K562 (cell line): ENCODE results near the gene CAPN13. TPM values are rescaled to one million over a fixed set of nuclear protein-coding genes. Genes with fewer than 3 reads are reported as not detected.

Source experiments
- ATAC-seq: fragments of 200-7000 bp; cut with Tn5 transposase; 3 replicates; pipeline ENCODE4 v1.9.1; 2020; ENCODE audit warnings: moderate library complexity
- BruUV-seq: library from RNA; stranded (reverse); fragments of 400-500 nt; replicated peaks from 2 replicates; lab custom pipeline; 2021; lab: Mats Ljungman, UMichigan
- CTCF ChIA-PET: fragments of 300-600 bp; formaldehyde crosslinking; extraction: SDS; loops from one replicate; lab custom pipeline; 2021; ENCODE audit warnings: low intra/inter-chr PET ratio; lab: Yijun Ruan, JAX
- POLR2A ChIA-PET: fragments of 300-600, 350-650 bp; sonication (Branson Sonifier 250); formaldehyde crosslinking; extraction: SDS; loops from one replicate; lab custom pipeline; 2021; ENCODE audit warnings: antibody characterized with exemption, inconsistent platforms; lab: Yijun Ruan, JAX
- DNase-seq, 4 experiments: peaks; one replicate each; pipeline versions ENCODE4 v3.0.0 to v3.0.0-alpha.2; 2011 to 2018; ENCODE audit warnings: low spot score in 3 of 4, mixed read lengths in 3 of 4; ENCODE audit errors: extremely low read depth in 1 of 4
- FAIRE-seq: peaks from 2 replicates; lab custom pipeline; 2011; peaks lifted over from hg19 to GRCh38; lab: Jason Lieb, UNC
- H2AFZ ChIP-seq: 2 replicates; pipeline ENCODE4 v1.6.0; 2011; ENCODE audit warnings: low read depth, low read length, control low read depth, inconsistent platforms
- H3K27ac ChIP-seq: fragments of 200-600 bp; 3 replicates; pipeline ENCODE4 v1.8.0; 2011; ENCODE audit warnings: low read depth, mild to moderate bottlenecking, control low read depth, inconsistent platforms, low read length, moderate library complexity, mixed read lengths; ENCODE audit errors: extremely low read depth
- H3K27me3 ChIP-seq, 2 experiments: fragments of 300-600 bp in 1 of 2; 2 replicates in 1 of 2; 3 replicates in 1 of 2; pipeline versions ENCODE4 v1.6.0 to v1.8.0; 2011; ENCODE audit warnings: inconsistent platforms in 2 of 2, low read length in 2 of 2, mild to moderate bottlenecking in 1 of 2, mixed read lengths in 1 of 2, moderate library complexity in 1 of 2; ENCODE audit not compliant: control insufficient read depth in 2 of 2, insufficient read depth in 2 of 2
- H3K36me3 ChIP-seq: fragments of 300-600 bp; 3 replicates; pipeline ENCODE4 v1.8.0; 2011; ENCODE audit warnings: mild to moderate bottlenecking, low read length, inconsistent platforms; ENCODE audit not compliant: control insufficient read depth, insufficient read depth
- H3K4me1 ChIP-seq, 2 experiments: fragments of 200-600 bp in 1 of 2; replicated peaks in 1 of 2; 2 replicates in 1 of 2; 3 replicates in 1 of 2; pipeline versions ENCODE4 v1.5.1 to v1.8.0; 2011; ENCODE audit warnings: inconsistent platforms in 2 of 2, low read length in 2 of 2, mild to moderate bottlenecking in 1 of 2, mixed read lengths in 1 of 2, moderate library complexity in 1 of 2; ENCODE audit not compliant: control insufficient read depth in 2 of 2, insufficient read depth in 2 of 2
- H3K4me2 ChIP-seq: 2 replicates; pipeline ENCODE4 v1.6.1; 2011; ENCODE audit warnings: low read length, control low read depth, inconsistent platforms, mixed read lengths; ENCODE audit not compliant: insufficient read depth
- H3K4me3 ChIP-seq: fragments of 200-600 bp; sonication (generic), shearing (Covaris generic); 2 replicates; pipeline ENCODE4 v1.5.1; 2016; ENCODE audit warnings: control low read depth, inconsistent platforms
- H3K79me2 ChIP-seq: fragments of 200-600 bp; 3 replicates; pipeline ENCODE4 v1.8.0; 2011; ENCODE audit warnings: low read length, inconsistent platforms; ENCODE audit not compliant: control insufficient read depth, insufficient read depth
- H3K9ac ChIP-seq, 2 experiments: 2 replicates each; pipeline versions ENCODE4 v1.6.0 to v1.6.1; 2011; ENCODE audit warnings: low read depth in 2 of 2, low read length in 2 of 2, control low read depth in 1 of 2, inconsistent platforms in 1 of 2, mild to moderate bottlenecking in 1 of 2, mixed read lengths in 1 of 2; ENCODE audit not compliant: insufficient read depth in 1 of 2
- H3K9me1 ChIP-seq: one replicate; pipeline ENCODE4 v1.6.0; 2011; ENCODE audit warnings: inconsistent platforms, mild to moderate bottlenecking, low read length, moderate library complexity; ENCODE audit not compliant: control insufficient read depth, insufficient read depth
- H3K9me3 ChIP-seq: replicated peaks from 2 replicates; pipeline ENCODE4 v1.5.1; 2011; ENCODE audit warnings: low read depth, low read length, inconsistent platforms; ENCODE audit not compliant: control insufficient read depth, insufficient read depth
- H4K20me1 ChIP-seq: replicated peaks from 2 replicates; pipeline ENCODE4 v1.6.1; 2011; ENCODE audit warnings: low read length, inconsistent platforms, mixed read lengths; ENCODE audit not compliant: control insufficient read depth, insufficient read depth
- CGGBP1 ChIP-seq: fragments of 250-450 bp; sonication (Bioruptor Pico); IDR thresholded peaks from 2 replicates; pipeline ENCODE4 v1.9.0; 2021; ENCODE audit warnings: mild to moderate bottlenecking
- TEAD1 ChIP-seq, 2 experiments: fragments of 450-650 bp in 1 of 2; sonication (generic) in 1 of 2; formaldehyde crosslinking; IDR thresholded peaks; 2 replicates each; pipeline versions ENCODE4 v1.4.0 to v1.8.0; 2020 to 2022; ENCODE audit warnings: mild to moderate bottlenecking in 2 of 2, missing genetic modification reagents in 1 of 2
- VEZF1 ChIP-seq: fragments of 200-800 bp; sonication (Bioruptor generic); IDR thresholded peaks from 2 replicates; pipeline ENCODE4 v1.6.1; 2017; ENCODE audit warnings: missing genetic modification characterization, missing compliant biosample characterization
- ZNF175 ChIP-seq: fragments of 200-800 bp; sonication (Bioruptor generic); IDR thresholded peaks from 2 replicates; pipeline ENCODE4 v1.6.1; 2016; ENCODE audit warnings: low read depth, mild to moderate bottlenecking, missing genetic modification characterization, missing compliant biosample characterization
- ZNF740 ChIP-seq, 3 experiments: fragments of 200-800 bp in 1 of 3; sonication (Bioruptor generic) in 1 of 3; sonication (generic) in 1 of 3; formaldehyde crosslinking in 1 of 3; IDR thresholded peaks; 2 replicates each; pipeline versions ENCODE4 v1.6.1 to v1.8.0; 2016 to 2022; ENCODE audit warnings: mild to moderate bottlenecking in 2 of 3, missing compliant biosample characterization in 2 of 3, missing genetic modification characterization in 2 of 3, missing genetic modification reagents in 1 of 3
- WGBS: fragments of 100-300 bp; shearing (Covaris generic); methylation state at CpG from one replicate; pipeline ENCODE4 v1.1.6; 2016; ENCODE audit warnings: low coverage, mixed read lengths; ENCODE audit not compliant: insufficient coverage; ENCODE audit errors: missing lambda C conversion rate; 5-methylcytosine and 5-hydroxymethylcytosine counted together
- in situ Hi-C: fragments of 300-500 bp; cut with MboI; formaldehyde crosslinking; loops from 4 replicates; pipeline ENCODE4 v1.15.0; 2018; ENCODE audit warnings: inconsistent platforms, mixed read lengths
- intact Hi-C: fragments of 100-400 bp; cut with micrococcal nuclease; formaldehyde crosslinking; loops from 2 replicates; pipeline ENCODE4 v1.14.2; 2022
- polyA plus RNA-seq, 8 experiments: library from polyadenylated mRNA; depleted of rRNA in 4 of 8; stranded (reverse) in 5 of 8; unstranded in 3 of 8; fragments of >200 nt; fragmentation: Nextera tagmentation in 2 of 8; fragmentation: Illumina TruSeq in 1 of 8; extraction: Ambion mirVana in 2 of 8; extraction: Trizol in 1 of 8; gene quantifications; 2 replicates each; pipeline versions ENCODE4 v1.2.1 to v1.2.3, GENCODE V29; 2011 to 2014; ENCODE audit warnings: inconsistent platforms in 1 of 8, missing spikeins in 1 of 8
- total RNA-seq, 7 experiments: library from RNA; depleted of rRNA in 6 of 7; stranded (reverse); fragments of >200 nt in 6 of 7; fragmentation: Illumina TruSeq in 2 of 7; extraction: Trizol in 2 of 7; gene quantifications; 2 replicates each; pipeline versions ENCODE4 v1.2.1 to v1.2.3, GENCODE V29; 2011 to 2021; ENCODE audit warnings: low replicate concordance in 1 of 7

The CAPN13 gene
- total and polyA plus RNA-seq, 9 of the 15 experiments (the other 6 are each of a cell fraction or from before 2014, with no cell fraction given), result not detected

- intact Hi-C loops (no loop called here), in situ Hi-C loops (no loop called here)
- Histone ChIP-seq H2AFZ (no peak overlapping the region), H3K36me3 (no peaks in the 10 kb centered on the region), H3K4me3 (no peak overlapping the region), H3K4me1 (no peaks in the 10 kb centered on the region), H3K27ac (no peak overlapping the region), H4K20me1 (no peaks in the 10 kb centered on the region), H3K27me3 (peaks cover 3 to 28% of the 10 kb centered on the region in 2 experiments; a peak in 3 of 5 replicates), H3K4me2 (no peak overlapping the region), H3K9ac (no peak overlapping the region), H3K9me1 (peaks cover 2% of the 10 kb centered on the region), H3K9me3 (no peaks in the 10 kb centered on the region), H3K79me2 (no peaks in the 10 kb centered on the region)
- ATAC-seq (no peak), DNase-seq (no peak), FAIRE-seq (no peak)
- POLR2A ChIA-PET, result no interaction called here
- TF ChIP-seq ZNF740 (CRISPR knock-in tag; IDR thresholded peaks at IDR 0.05) (no peak), ZNF740 (tag; IDR thresholded peaks at IDR 0.05) (no peak), TEAD1 (CRISPR knock-in tag; IDR thresholded peaks at IDR 0.05) (no peak), CGGBP1 (CRISPR knock-in tag) (no peak), ZNF175 (CRISPR knock-in tag) (no peak), VEZF1 (no peak)
- no TSS peak for BruUV-seq
- CTCF ChIA-PET, result no interaction called here
- 0% methylated on average over 6 of the region's 6 CpGs for WGBS
These were observed 8.7 kb downstream of the CAPN13 start for GRCh38 chr2:30798536-30798991.
